Measurements from ENCODE around the gene PRDM16. TPM values are rescaled to one million over a fixed set of nuclear protein-coding genes. Genes with fewer than 3 reads are reported as not detected.

Gene PRDM16
- polyA plus RNA-seq, 2 of the 4 experiments (the other 2 are of a cell fraction): 0.03 to 0.35 TPM

DNA sequence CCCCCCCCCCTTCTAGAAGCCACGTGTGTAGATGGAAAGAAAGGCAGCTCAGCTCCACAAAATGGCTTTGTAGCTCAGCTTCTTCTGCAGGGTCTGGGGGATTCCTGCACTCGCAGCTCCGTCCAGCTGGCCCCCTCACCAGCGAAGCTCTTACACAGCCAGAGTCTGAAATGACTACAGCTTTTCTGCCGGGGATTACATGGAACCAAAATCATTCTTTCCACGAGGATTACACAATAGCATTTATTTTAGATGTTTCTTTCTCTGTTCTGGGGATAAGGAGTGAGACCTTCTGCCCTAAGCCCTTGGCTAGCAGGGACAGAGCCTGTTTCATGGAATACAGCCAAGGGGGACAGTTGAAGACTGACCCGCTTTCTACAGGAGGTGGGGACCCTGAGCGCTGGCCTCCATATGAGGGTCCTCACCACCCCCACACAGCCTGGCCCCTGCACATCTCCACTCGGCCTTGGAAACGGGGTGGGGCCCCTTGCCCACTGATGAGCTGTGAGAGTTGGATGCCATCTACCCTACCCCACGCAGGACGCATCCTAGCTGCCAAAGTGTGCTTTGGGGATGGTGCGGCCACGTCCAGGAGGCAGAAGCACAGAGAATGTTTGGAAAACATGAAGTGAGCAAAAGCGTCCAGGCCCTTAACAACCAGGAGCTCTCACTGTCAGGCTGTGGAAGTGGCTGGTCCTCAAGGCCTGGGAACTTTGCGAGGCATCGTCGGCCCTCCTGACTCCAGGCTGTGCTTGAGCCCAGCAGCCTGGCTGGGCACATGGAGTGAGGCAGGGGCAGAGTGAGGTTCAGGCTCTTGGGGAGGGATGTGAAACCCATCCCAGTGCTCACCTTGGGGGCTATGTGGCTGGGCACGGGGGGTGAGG lies 33.2 kb upstream of the PRDM16 start:
- ATAC-seq: no peak
- no peak for TF ChIP-seq CHD4 (IDR thresholded peaks at IDR 0.05; ENCODE audit: borderline replicate concordance)
- TF ChIP-seq SREBF2 (IDR thresholded peaks at IDR 0.05): no peak
- no peak for TF ChIP-seq KDM1A (IDR thresholded peaks at IDR 0.05; ENCODE audit: low read depth)
- no peak for TF ChIP-seq HOXB13 (CRISPR knock-in tag; IDR thresholded peaks at IDR 0.05; ENCODE audit: low read depth)
- no peak for TF ChIP-seq RCOR1 (IDR thresholded peaks at IDR 0.05; ENCODE audit: low read depth, low read length)
- TF ChIP-seq SMC3 (IDR thresholded peaks at IDR 0.05): no peak
- no peak for TF ChIP-seq ZC3H11A (IDR thresholded peaks at IDR 0.05)
- TF ChIP-seq, protein P1, sequence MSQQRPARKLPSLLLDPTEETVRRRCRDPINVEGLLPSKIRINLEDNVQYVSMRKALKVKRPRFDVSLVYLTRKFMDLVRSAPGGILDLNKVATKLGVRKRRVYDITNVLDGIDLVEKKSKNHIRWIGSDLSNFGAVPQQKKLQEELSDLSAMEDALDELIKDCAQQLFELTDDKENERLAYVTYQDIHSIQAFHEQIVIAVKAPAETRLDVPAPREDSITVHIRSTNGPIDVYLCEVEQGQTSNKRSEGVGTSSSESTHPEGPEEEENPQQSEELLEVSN (IDR thresholded peaks at IDR 0.05; ENCODE audit: borderline replicate concordance, low read depth): no peak
- no peak for TF ChIP-seq CBX2 (IDR thresholded peaks at IDR 0.05; ENCODE audit: borderline replicate concordance, low read depth)
- no peak for FAIRE-seq
- H3K27ac ChIP-seq: no peak overlapping the region
- no peak overlapping the region for H3K4me3 ChIP-seq
- no peak for DNase-seq (ENCODE audit: low read depth in 1 of 2, low spot score in 1 of 2)
- ChIA-PET CTCF (no interaction called here), POLR2A (no interaction called here)
- no peaks in the 10 kb centered on the region for H3K9me3 ChIP-seq
- H3K4me1 ChIP-seq: no peaks in the 10 kb centered on the region
- 26% methylated on average over 10 of the region's 19 CpGs for WGBS (ENCODE audit: missing lambda C conversion rate)
- H3K4me2 ChIP-seq: no peak overlapping the region

DNA sequence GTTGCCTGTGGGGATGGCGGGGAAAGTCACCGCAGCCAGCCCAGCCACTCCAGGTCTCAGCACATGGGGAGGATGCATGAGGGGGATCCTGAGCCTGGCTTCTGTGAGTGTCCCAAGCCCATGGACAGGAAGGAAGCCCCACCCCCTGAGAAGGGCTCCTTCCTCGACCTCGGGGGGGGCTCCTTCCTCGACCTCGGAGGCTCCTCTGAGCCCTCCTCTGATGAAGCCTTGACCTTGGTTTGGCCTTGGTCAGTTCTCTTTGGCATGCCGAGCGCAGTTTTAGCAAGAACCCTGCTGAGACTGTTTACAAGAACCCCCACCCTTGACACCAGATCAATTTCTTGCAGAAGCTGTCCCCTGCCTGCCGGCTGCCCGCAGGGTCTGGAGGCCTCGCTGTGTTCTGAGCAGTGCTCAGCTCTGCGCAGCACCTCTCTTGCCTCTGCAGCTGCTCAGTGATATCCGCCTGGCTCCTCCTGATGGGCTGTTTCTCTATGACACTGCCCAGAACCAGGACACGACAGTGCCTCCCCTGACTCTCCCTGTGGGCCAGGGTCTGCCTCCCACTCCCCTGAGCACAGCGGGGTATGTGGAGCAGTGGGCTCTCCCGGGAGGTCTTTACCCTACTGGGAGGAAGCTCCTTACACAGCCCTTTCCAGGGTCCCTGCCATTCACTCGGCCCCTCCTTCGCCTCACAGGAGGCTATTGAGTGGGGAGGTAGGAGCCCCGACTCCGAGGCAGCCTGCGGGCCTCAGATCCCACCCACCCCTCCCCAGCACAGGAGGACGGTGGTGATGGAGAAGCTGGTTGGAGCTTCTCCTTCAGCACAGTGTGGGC lies 32.3 kb upstream of the PRDM16 start:
- DNase-seq (ENCODE audit: low read depth in 1 of 2, low spot score in 1 of 2) (no peak), ATAC-seq (peak in 1 of 2 experiments; percentile 33; a peak in 2 of 6 replicates), FAIRE-seq (no peak)
- CTCF ChIA-PET: no interaction called here
- Histone ChIP-seq H3K27ac (no peak overlapping the region), H3K9me3 (no peaks in the 10 kb centered on the region), H3K4me1 (no peaks in the 10 kb centered on the region), H3K4me2 (no peak overlapping the region), H3K4me3 (no peak overlapping the region)
- POLR2A ChIA-PET: no interaction called here
- WGBS (ENCODE audit: missing lambda C conversion rate): 31% methylated on average over 11 of the region's 22 CpGs
- TF ChIP-seq EP300 (IDR thresholded peaks at IDR 0.05) (no peak), HOXB5 (CRISPR knock-in tag; IDR thresholded peaks at IDR 0.05) (no peak)

DNA sequence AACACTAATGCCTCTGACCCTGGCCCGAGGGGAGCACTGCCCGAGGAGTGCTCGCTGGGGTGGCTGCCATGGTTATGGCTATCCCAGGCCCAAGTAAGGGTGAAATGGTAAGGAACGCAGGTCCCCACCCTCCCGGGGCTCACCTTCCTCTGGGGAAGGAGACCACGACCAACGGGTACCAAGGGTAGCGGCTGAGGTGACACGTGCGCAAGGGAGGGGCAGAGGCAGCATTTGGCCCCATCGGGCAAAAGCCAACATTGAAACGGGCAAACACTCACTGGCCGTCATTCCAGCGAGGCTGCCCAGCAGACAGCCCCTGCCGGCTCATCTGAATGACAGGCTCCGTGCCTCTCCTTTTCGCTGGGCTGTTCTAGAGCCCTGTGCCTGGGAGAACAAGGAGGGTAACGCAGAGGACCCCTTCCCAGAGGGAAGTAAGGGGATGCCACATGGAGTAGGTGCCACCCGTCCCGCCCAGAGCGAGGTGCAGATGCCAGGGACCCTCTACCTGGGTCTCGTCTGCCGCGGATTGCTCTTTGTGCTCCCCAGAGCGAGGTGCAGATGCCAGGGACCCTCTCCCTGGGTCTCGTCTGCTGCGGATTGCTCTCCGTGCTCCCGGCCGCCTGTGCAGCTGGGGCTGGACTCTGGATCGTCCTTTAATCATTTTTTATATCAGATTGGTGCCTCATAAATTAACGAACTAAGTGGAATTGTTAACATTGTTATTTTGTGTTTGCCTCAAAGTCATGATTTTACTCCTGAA lies 31.5 kb upstream of the PRDM16 start:
- WGBS (ENCODE audit: missing lambda C conversion rate): 34% methylated on average over 13 of the region's 32 CpGs
- TF ChIP-seq CBX8 (IDR thresholded peaks at IDR 0.05) (no peak), CHD2 (IDR thresholded peaks at IDR 0.05; ENCODE audit: low read length, partially characterized antibody) (no peak), FOSL2 (IDR thresholded peaks at IDR 0.05) (no peak), FOSL2 (CRISPR knock-in tag; IDR thresholded peaks at IDR 0.05) (no peak), RFX5 (IDR thresholded peaks at IDR 0.05) (no peak)
- TF ChIP-seq, protein P2, sequence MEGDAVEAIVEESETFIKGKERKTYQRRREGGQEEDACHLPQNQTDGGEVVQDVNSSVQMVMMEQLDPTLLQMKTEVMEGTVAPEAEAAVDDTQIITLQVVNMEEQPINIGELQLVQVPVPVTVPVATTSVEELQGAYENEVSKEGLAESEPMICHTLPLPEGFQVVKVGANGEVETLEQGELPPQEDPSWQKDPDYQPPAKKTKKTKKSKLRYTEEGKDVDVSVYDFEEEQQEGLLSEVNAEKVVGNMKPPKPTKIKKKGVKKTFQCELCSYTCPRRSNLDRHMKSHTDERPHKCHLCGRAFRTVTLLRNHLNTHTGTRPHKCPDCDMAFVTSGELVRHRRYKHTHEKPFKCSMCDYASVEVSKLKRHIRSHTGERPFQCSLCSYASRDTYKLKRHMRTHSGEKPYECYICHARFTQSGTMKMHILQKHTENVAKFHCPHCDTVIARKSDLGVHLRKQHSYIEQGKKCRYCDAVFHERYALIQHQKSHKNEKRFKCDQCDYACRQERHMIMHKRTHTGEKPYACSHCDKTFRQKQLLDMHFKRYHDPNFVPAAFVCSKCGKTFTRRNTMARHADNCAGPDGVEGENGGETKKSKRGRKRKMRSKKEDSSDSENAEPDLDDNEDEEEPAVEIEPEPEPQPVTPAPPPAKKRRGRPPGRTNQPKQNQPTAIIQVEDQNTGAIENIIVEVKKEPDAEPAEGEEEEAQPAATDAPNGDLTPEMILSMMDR (IDR thresholded peaks at IDR 0.05): no peak
- TF ChIP-seq, protein P3, sequence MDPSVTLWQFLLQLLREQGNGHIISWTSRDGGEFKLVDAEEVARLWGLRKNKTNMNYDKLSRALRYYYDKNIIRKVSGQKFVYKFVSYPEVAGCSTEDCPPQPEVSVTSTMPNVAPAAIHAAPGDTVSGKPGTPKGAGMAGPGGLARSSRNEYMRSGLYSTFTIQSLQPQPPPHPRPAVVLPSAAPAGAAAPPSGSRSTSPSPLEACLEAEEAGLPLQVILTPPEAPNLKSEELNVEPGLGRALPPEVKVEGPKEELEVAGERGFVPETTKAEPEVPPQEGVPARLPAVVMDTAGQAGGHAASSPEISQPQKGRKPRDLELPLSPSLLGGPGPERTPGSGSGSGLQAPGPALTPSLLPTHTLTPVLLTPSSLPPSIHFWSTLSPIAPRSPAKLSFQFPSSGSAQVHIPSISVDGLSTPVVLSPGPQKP (IDR thresholded peaks at IDR 0.05; ENCODE audit: low read depth, low read length): no peak
- H3K4me1 ChIP-seq: no peaks in the 10 kb centered on the region
- DNase-seq (ENCODE audit: low read depth in 1 of 2, low spot score in 1 of 2) (no peak), FAIRE-seq (no peak), ATAC-seq (no peak)
- H3K4me3 ChIP-seq: no peak overlapping the region
- H3K9me3 ChIP-seq: no peaks in the 10 kb centered on the region
- no peak overlapping the region for H3K4me2 ChIP-seq
- ChIA-PET POLR2A (no interaction called here), CTCF (no interaction called here)
- H3K27ac ChIP-seq: no peak overlapping the region

Measured in A549 (cell line).